ENCODE results near the gene TMEM17. TPM values are rescaled to one million over a fixed set of nuclear protein-coding genes. Genes with fewer than 3 reads are reported as not detected.
"Not testable (repeated sequence)": the region's sequence is repeated elsewhere in the genome, so short reads cannot be mapped to it uniquely, and the experiment has no call there.

Gene TMEM17
- total RNA-seq, 1 experiment from 2014 or later: 4.1 TPM

- Histone ChIP-seq H3K27me3 (ENCODE audit: control insufficient read depth, insufficient read depth, low read length) (no peaks in the 10 kb centered on the region), H3K36me3 (ENCODE audit: control insufficient read depth, insufficient read depth, low read length) (no peaks in the 10 kb centered on the region), H3K4me3 (ENCODE audit: low read depth in 2 of 2, low read length in 2 of 2) (no peak overlapping the region), H3K27ac (ENCODE audit: low read length) (no peak overlapping the region), H3K4me1 (ENCODE audit: control insufficient read depth, insufficient read depth, low read length) (no peaks in the 10 kb centered on the region), H3K9me3 (ENCODE audit: control insufficient read depth, insufficient read depth, low read depth, low read length) (peaks cover 9% of the 10 kb centered on the region)
- intact Hi-C loops (cut with micrococcal nuclease; ENCODE audit: unreplicated experiment): no loop called here
- ChIA-PET CTCF (no interaction called here), POLR2A (no interaction called here)
- no peak for ATAC-seq
- no peak for DNase-seq (ENCODE audit: low read depth, low spot score)
- no TSS peak for BruUV-seq (replicated peaks)
- in situ Hi-C loops (cut with HindIII; ENCODE audit: low pct_unique_long_range_greater_than_20kb, low sequenced_read_pairs): no loop called here
- TF ChIP-seq REST (IDR thresholded peaks at IDR 0.05; ENCODE audit: insufficient read depth in 1 of 2, low read depth in 2 of 2, low read length in 1 of 2): no peak
- no peak for TF ChIP-seq SIN3A (IDR thresholded peaks at IDR 0.05; ENCODE audit: borderline replicate concordance, insufficient read depth, low read depth, low read length)
- TF ChIP-seq TCF7L2 (IDR thresholded peaks at IDR 0.05; ENCODE audit: low read depth, low read length): no peak
- no peak for TF ChIP-seq CTCF (IDR thresholded peaks at IDR 0.05)
- TF ChIP-seq POLR2AphosphoS5 (IDR thresholded peaks at IDR 0.05; ENCODE audit: low read depth, low read length): no peak
Measured at GRCh38 chr2:62525549-62526269, 19.7 kb upstream of the TMEM17 start.

- ChIA-PET CTCF (no interaction called here), POLR2A (no interaction called here)
- Histone ChIP-seq H3K27me3 (ENCODE audit: control insufficient read depth, insufficient read depth, low read length) (no peaks in the 10 kb centered on the region), H3K4me1 (ENCODE audit: control insufficient read depth, insufficient read depth, low read length) (no peaks in the 10 kb centered on the region), H3K4me3 (ENCODE audit: low read depth in 2 of 2, low read length in 2 of 2) (no peak overlapping the region), H3K9me3 (ENCODE audit: control insufficient read depth, insufficient read depth, low read depth, low read length) (peaks cover 9% of the 10 kb centered on the region), H3K36me3 (ENCODE audit: control insufficient read depth, insufficient read depth, low read length) (no peaks in the 10 kb centered on the region), H3K27ac (ENCODE audit: low read length) (no peak overlapping the region)
- DNase-seq (ENCODE audit: low read depth, low spot score) (no peak), ATAC-seq (no peak)
- TF ChIP-seq CTCF (IDR thresholded peaks at IDR 0.05): no peak
- no peak for TF ChIP-seq TCF7L2 (IDR thresholded peaks at IDR 0.05; ENCODE audit: low read depth, low read length)
- no peak for TF ChIP-seq REST (IDR thresholded peaks at IDR 0.05; ENCODE audit: insufficient read depth in 1 of 2, low read depth in 2 of 2, low read length in 1 of 2)
- TF ChIP-seq POLR2AphosphoS5 (IDR thresholded peaks at IDR 0.05; ENCODE audit: low read depth, low read length): no peak
- no peak for TF ChIP-seq SIN3A (IDR thresholded peaks at IDR 0.05; ENCODE audit: borderline replicate concordance, insufficient read depth, low read depth, low read length)
- in situ Hi-C loops (cut with HindIII; ENCODE audit: low pct_unique_long_range_greater_than_20kb, low sequenced_read_pairs): no loop called here
- intact Hi-C loops (cut with micrococcal nuclease; ENCODE audit: unreplicated experiment): no loop called here
- no TSS peak for BruUV-seq (replicated peaks)
Measured at GRCh38 chr2:62524293-62524941, 18.4 kb upstream of the TMEM17 start.

GRCh38 chr2:62521061-62521460, 15.1 kb upstream of the TMEM17 start:
- H3K4me1 ChIP-seq (ENCODE audit: control insufficient read depth, insufficient read depth, low read length); BruUV-seq (replicated peaks); POLR2A ChIA-PET; in situ Hi-C loops (cut with HindIII; ENCODE audit: low pct_unique_long_range_greater_than_20kb, low sequenced_read_pairs); H3K4me3 ChIP-seq (ENCODE audit: low read depth in 2 of 2, low read length in 2 of 2); DNase-seq (ENCODE audit: low read depth, low spot score); H3K9me3 ChIP-seq (ENCODE audit: control insufficient read depth, insufficient read depth, low read depth, low read length); H3K36me3 ChIP-seq (ENCODE audit: control insufficient read depth, insufficient read depth, low read length); H3K27ac ChIP-seq (ENCODE audit: low read length); CTCF ChIA-PET; H3K27me3 ChIP-seq (ENCODE audit: control insufficient read depth, insufficient read depth, low read length); ATAC-seq; intact Hi-C loops (cut with micrococcal nuclease; ENCODE audit: unreplicated experiment): not testable (repeated sequence)

Data from Panc1 (cell line).